NB4 (cell line): Measurements from ENCODE around the gene ACOX3.

Experiments used
- DNase-seq: peaks from one replicate; pipeline ENCODE4 v3.0.0; 2010; ENCODE audit warnings: low read depth
- H3K4me3 ChIP-seq: one replicate; pipeline ENCODE4 v1.5.1; 2011; ENCODE audit warnings: mild to moderate bottlenecking, low read depth, low read length, moderate library complexity
- CTCF ChIP-seq: IDR thresholded peaks from one replicate; pipeline ENCODE4 v1.5.1; 2012; ENCODE audit warnings: low read depth, low read length
- MAX ChIP-seq: IDR thresholded peaks from 2 replicates; pipeline ENCODE4 v1.6.1; 2011; ENCODE audit warnings: low read depth, low read length
- MYC ChIP-seq: IDR thresholded peaks from 2 replicates; pipeline ENCODE4 v1.6.1; 2011; ENCODE audit warnings: low read depth, low read length
- POLR2A ChIP-seq: IDR thresholded peaks from 2 replicates; pipeline ENCODE4 v1.6.1; 2011; ENCODE audit warnings: mild to moderate bottlenecking; ENCODE audit not compliant: insufficient read length; ENCODE audit errors: extremely low read depth

ACOX3 gene

GRCh38 chr4:8376361-8377102 is 64.0 kb downstream of the ACOX3 start:
- TF ChIP-seq CTCF = no peak
- TF ChIP-seq POLR2A = no peak
- no peak for TF ChIP-seq MYC
- TF ChIP-seq MAX = no peak
- no peak overlapping the region for H3K4me3 ChIP-seq
- no peak for DNase-seq

- DNase-seq = no peak
- TF ChIP-seq MAX = no peak
- no peak for TF ChIP-seq CTCF
- TF ChIP-seq POLR2A = no peak
- no peak for TF ChIP-seq MYC
- no peak overlapping the region for H3K4me3 ChIP-seq
Measured at GRCh38 chr4:8374851-8375649, 65.5 kb downstream of the ACOX3 start.

- DNase-seq = no peak
- TF ChIP-seq MYC (no peak), POLR2A (no peak), MAX (no peak), CTCF (no peak)
- no peak overlapping the region for H3K4me3 ChIP-seq
Measured at GRCh38 chr4:8373973-8374545, 66.5 kb downstream of the ACOX3 start.

GRCh38 chr4:8373270-8373972 is 67.1 kb downstream of the ACOX3 start:
- no peak overlapping the region for H3K4me3 ChIP-seq
- no peak for DNase-seq
- no peak for TF ChIP-seq CTCF
- TF ChIP-seq MAX = no peak
- TF ChIP-seq POLR2A = no peak

GRCh38 chr4:8372506-8372905 is 68.0 kb downstream of the ACOX3 start:
- TF ChIP-seq CTCF (no peak), POLR2A (no peak), MYC (no peak), MAX (no peak)
- H3K4me3 ChIP-seq = no peak overlapping the region

More at GRCh38 chr4:8372506-8372905, 68.0 kb downstream of the ACOX3 start:
- no peak for DNase-seq
